ENCODE results near the gene GBF1. TPM values are rescaled to one million over a fixed set of nuclear protein-coding genes. Genes with fewer than 3 reads are reported as not detected.

Gene GBF1
- total and polyA plus RNA-seq, 2 donors (not counting 1 experiment from before 2014, with no cell fraction given) = 20.8 to 39.3 TPM

DNA sequence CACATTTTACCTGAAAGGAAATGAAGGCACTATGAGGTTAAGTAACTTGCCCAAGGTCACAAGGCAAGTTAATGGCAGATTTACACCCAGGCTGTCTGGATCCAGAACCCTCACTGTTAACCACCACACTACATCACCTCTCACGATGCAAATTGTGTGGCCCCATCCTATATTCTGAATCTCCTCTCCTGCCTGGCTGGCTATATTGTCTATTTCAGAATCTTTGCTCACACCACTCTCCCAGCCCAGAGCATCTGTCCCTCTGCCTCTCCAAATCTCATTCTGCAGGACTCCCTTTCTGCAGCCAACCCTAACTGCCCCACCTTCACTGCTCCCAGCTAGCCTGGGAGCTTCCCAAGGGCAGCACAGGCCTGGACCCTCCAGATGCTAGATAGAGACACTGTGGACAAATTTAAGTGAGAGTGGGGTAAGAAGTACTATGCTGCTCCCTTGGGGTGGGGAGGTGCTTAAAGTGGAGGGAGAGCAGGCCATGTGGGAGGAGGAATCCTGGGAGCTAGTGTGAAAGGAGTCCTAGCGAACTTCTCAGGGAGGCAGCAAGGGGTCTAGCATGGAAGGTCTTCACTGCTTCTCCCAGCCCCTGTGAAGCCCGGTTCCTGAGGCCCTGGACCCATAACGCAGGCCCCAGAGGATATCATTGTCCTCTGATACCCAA lies 186.3 kb downstream of the GBF1 start:
- Histone ChIP-seq H3K4me1 (ENCODE audit: control insufficient read depth in 2 of 2, insufficient read depth in 2 of 2, low read length in 2 of 2) (peaks cover 26 to 42% of the 10 kb centered on the region in 2 donors), H2AFZ (ENCODE audit: insufficient read depth, low read depth, low read length, poor library complexity, severe bottlenecking) (peak overlapping the region; percentile 95), H3K4me3 (ENCODE audit: control extremely low read depth in 1 of 5, extremely low read depth in 1 of 5, insufficient read depth in 1 of 5, low read depth in 2 of 5, low read length in 4 of 5) (peak overlapping the region; percentile 45 to 93 (median 90)), H3K27ac (ENCODE audit: low read length in 2 of 2) (peak overlapping the region in 1 of 2 donors; percentile 75), H3K36me3 (replicated peaks in 1 of 2; ENCODE audit: control extremely low read depth in 1 of 2, control insufficient read depth in 1 of 2, extremely low read depth in 1 of 2, insufficient read depth in 2 of 2, low read length in 1 of 2) (no peaks in the 10 kb centered on the region), H3K9ac (ENCODE audit: low read length) (peak overlapping the region; percentile 88), H3K79me2 (ENCODE audit: control insufficient read depth, insufficient read depth, low read length) (peaks cover 11% of the 10 kb centered on the region), H3K27me3 (replicated peaks in 1 of 4; ENCODE audit: control extremely low read depth in 1 of 4, control insufficient read depth in 3 of 4, insufficient read depth in 4 of 4, low read length in 3 of 4) (no peaks in the 10 kb centered on the region), H3K9me3 (ENCODE audit: control extremely low read depth in 1 of 3, control insufficient read depth in 2 of 3, insufficient read depth in 1 of 3, low read length in 2 of 3) (no peaks in the 10 kb centered on the region), H3K4me2 (replicated peaks; ENCODE audit: low read depth, low read length, poor library complexity, severe bottlenecking) (peak overlapping the region; percentile 90), H4K20me1 (ENCODE audit: control insufficient read depth, insufficient read depth, low read length, poor library complexity, severe bottlenecking) (no peaks in the 10 kb centered on the region)
- H3K9me3 Mint-ChIP-seq (ENCODE audit: insufficient read depth) = no peaks in the 10 kb centered on the region
- peaks cover 36% of the 10 kb centered on the region for H3K4me1 Mint-ChIP-seq
- TF ChIP-seq, protein P1, sequence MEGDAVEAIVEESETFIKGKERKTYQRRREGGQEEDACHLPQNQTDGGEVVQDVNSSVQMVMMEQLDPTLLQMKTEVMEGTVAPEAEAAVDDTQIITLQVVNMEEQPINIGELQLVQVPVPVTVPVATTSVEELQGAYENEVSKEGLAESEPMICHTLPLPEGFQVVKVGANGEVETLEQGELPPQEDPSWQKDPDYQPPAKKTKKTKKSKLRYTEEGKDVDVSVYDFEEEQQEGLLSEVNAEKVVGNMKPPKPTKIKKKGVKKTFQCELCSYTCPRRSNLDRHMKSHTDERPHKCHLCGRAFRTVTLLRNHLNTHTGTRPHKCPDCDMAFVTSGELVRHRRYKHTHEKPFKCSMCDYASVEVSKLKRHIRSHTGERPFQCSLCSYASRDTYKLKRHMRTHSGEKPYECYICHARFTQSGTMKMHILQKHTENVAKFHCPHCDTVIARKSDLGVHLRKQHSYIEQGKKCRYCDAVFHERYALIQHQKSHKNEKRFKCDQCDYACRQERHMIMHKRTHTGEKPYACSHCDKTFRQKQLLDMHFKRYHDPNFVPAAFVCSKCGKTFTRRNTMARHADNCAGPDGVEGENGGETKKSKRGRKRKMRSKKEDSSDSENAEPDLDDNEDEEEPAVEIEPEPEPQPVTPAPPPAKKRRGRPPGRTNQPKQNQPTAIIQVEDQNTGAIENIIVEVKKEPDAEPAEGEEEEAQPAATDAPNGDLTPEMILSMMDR (IDR thresholded peaks at IDR 0.05) = no peak
- TF ChIP-seq EZH2 (IDR thresholded peaks at IDR 0.05; ENCODE audit: borderline replicate concordance, insufficient read depth, low read depth, low read length, poor library complexity, severe bottlenecking) = no peak
- intact Hi-C loops (cut with micrococcal nuclease) = loop anchor here (1.0 kb wide), 5 partner anchors 10 to 186 kb away; partner anchors contain the start of genes ACTR1A and GBF1
- ATAC-seq (ENCODE audit: low read depth) = no peak
- CTCF ChIA-PET = interaction anchor here (1.1 to 2.4 kb wide), 4 partner anchors 10 to 152 kb away, joined by 3 to 22 read pairs (median 12); partner anchors contain the start of genes C10orf95, FBXL15 and NFKB2
- POLR2A ChIA-PET = interaction anchor here (0.9 to 3.8 kb wide), 6 partner anchors 10 to 71 kb away, joined by 3 to 32 read pairs (median 11); partner anchors contain the start of genes ACTR1A, C10orf95, FBXL15 and NFKB2
- no peaks in the 10 kb centered on the region for H3K27me3 Mint-ChIP-seq
- WGBS (ENCODE audit: insufficient coverage) = 21% methylated on average over 3 of the region's 4 CpGs
- H3K4me3 Mint-ChIP-seq = peak overlapping the region; percentile 96
- DNase-seq = no peak
- H3K27ac Mint-ChIP-seq = peak overlapping the region; percentile 91

Other genes starting within 250 kb of the GBF1 start
- 36.2 and 40.7 TPM in 2 replicates for gene ARMH3, start 189.4 kb upstream of the GBF1 start, total RNA-seq
- 33.4 and 50.9 TPM in 2 replicates for gene ARMH3, start 189.4 kb upstream of the GBF1 start, polyA plus RNA-seq
- gene HPS6, start 180.2 kb upstream of the GBF1 start, total RNA-seq = 28.6 and 29.5 TPM in 2 replicates
- 2.4 and 2.8 TPM in 2 replicates for gene HPS6, start 180.2 kb upstream of the GBF1 start, polyA plus RNA-seq
- 111 and 114 TPM in 2 replicates for gene LDB1, start 125.2 kb upstream of the GBF1 start, total RNA-seq
- gene LDB1, start 125.2 kb upstream of the GBF1 start, polyA plus RNA-seq = 127 and 139 TPM in 2 replicates
- 35.3 and 36.3 TPM in 2 replicates for gene PPRC1, start 112.5 kb upstream of the GBF1 start, total RNA-seq
- 23.3 and 33.0 TPM in 2 replicates for gene PPRC1, start 112.5 kb upstream of the GBF1 start, polyA plus RNA-seq
- 45.0 and 50.2 TPM in 2 replicates for gene NOLC1, start 93.1 kb upstream of the GBF1 start, total RNA-seq
- 32.9 and 67.2 TPM in 2 replicates for gene NOLC1, start 93.1 kb upstream of the GBF1 start, polyA plus RNA-seq
- not detected in 2 replicates for gene ELOVL3, start 19.2 kb upstream of the GBF1 start, total RNA-seq
- gene ELOVL3, start 19.2 kb upstream of the GBF1 start, polyA plus RNA-seq = not detected in 2 replicates
- gene PITX3, start 4.0 kb upstream of the GBF1 start, total RNA-seq = not detected in 2 replicates
- gene PITX3, start 4.0 kb upstream of the GBF1 start, polyA plus RNA-seq = not detected in 2 replicates
- gene NFKB2, start 150.2 kb downstream of the GBF1 start, total RNA-seq = 377 and 398 TPM in 2 replicates
- 255 and 326 TPM in 2 replicates for gene NFKB2, start 150.2 kb downstream of the GBF1 start, polyA plus RNA-seq
- 0.81 and 1.6 TPM in 2 replicates for gene PSD, start 173.3 kb downstream of the GBF1 start, total RNA-seq
- 0.40 and 0.52 TPM in 2 replicates for gene PSD, start 173.3 kb downstream of the GBF1 start, polyA plus RNA-seq
- gene FBXL15, start 175.3 kb downstream of the GBF1 start, total RNA-seq = 15.5 and 17.0 TPM in 2 replicates
- gene FBXL15, start 175.3 kb downstream of the GBF1 start, polyA plus RNA-seq = 17.3 and 20.7 TPM in 2 replicates
- gene CUEDC2, start 187.0 kb downstream of the GBF1 start, total RNA-seq = 35.6 and 37.0 TPM in 2 replicates
- 49.4 and 57.4 TPM in 2 replicates for gene CUEDC2, start 187.0 kb downstream of the GBF1 start, polyA plus RNA-seq
- gene C10orf95, start 206.0 kb downstream of the GBF1 start, total RNA-seq = 0.32 and 0.83 TPM in 2 replicates
- 0.36 and 0.63 TPM in 2 replicates for gene C10orf95, start 206.0 kb downstream of the GBF1 start, polyA plus RNA-seq